DND-41 (cell line): Measurements from ENCODE around the gene PSMC3IP.
"Not testable (repeated sequence)": the region's sequence is repeated elsewhere in the genome, so short reads cannot be mapped to it uniquely, and the experiment has no call there.

ENCODE experiments used
- ATAC-seq: fragments of 200-7000 bp; cut with Tn5 transposase; 3 replicates; pipeline ENCODE4 v1.9.1; 2021; ENCODE audit warnings: low read depth; ENCODE audit not compliant: insufficient read depth
- DNase-seq: peaks from one replicate; pipeline ENCODE4 v3.0.0-alpha.2; 2020
- H2AFZ ChIP-seq: 2 replicates; pipeline ENCODE4 v1.6.0; 2012; ENCODE audit warnings: low read depth, low read length
- H3K27ac ChIP-seq: 2 replicates; pipeline ENCODE4 v1.5.1; 2012; ENCODE audit warnings: low read length, inconsistent platforms
- H3K27me3 ChIP-seq: fragments of 200-600 bp; sonication (generic); 2 replicates; pipeline ENCODE4 v1.6.0; 2012; ENCODE audit warnings: low read length, mild to moderate bottlenecking, inconsistent platforms; ENCODE audit not compliant: insufficient read depth, poor library complexity
- H3K36me3 ChIP-seq: 2 replicates; pipeline ENCODE4 v1.5.1; 2012; ENCODE audit warnings: low read length, inconsistent platforms; ENCODE audit not compliant: insufficient read depth
- H3K4me1 ChIP-seq: 2 replicates; pipeline ENCODE4 v1.5.1; 2012; ENCODE audit warnings: mild to moderate bottlenecking, low read length; ENCODE audit not compliant: insufficient read depth
- H3K4me2 ChIP-seq: 2 replicates; pipeline ENCODE4 v1.6.0; 2012; ENCODE audit warnings: mild to moderate bottlenecking, moderate library complexity, low read length, inconsistent platforms; ENCODE audit not compliant: insufficient read depth
- H3K4me3 ChIP-seq, 2 experiments: fragments of 200-600 bp in 1 of 2; shearing (Covaris generic) in 1 of 2; 2 replicates each; pipeline ENCODE4 v1.5.1; 2012 to 2016; ENCODE audit warnings: inconsistent platforms in 2 of 2, low read length in 2 of 2, mild to moderate bottlenecking in 2 of 2, low read depth in 1 of 2, moderate library complexity in 1 of 2
- H3K79me2 ChIP-seq: 2 replicates; pipeline ENCODE4 v1.6.0; 2012; ENCODE audit warnings: low read length, inconsistent platforms; ENCODE audit not compliant: insufficient read depth
- H3K9ac ChIP-seq: 2 replicates; pipeline ENCODE4 v1.6.0; 2012; ENCODE audit warnings: low read depth, mild to moderate bottlenecking, inconsistent platforms, low read length, moderate library complexity
- H3K9me3 ChIP-seq: 2 replicates; pipeline ENCODE4 v1.5.1; 2012; ENCODE audit warnings: low read length, moderate library complexity, mild to moderate bottlenecking, inconsistent platforms; ENCODE audit not compliant: insufficient read depth, severe bottlenecking
- H4K20me1 ChIP-seq: 2 replicates; pipeline ENCODE4 v1.6.0; 2012; ENCODE audit warnings: low read length; ENCODE audit not compliant: insufficient read depth
- CTCF ChIP-seq: IDR thresholded peaks from 2 replicates; pipeline ENCODE4 v1.5.1; 2012; ENCODE audit warnings: borderline replicate concordance, low read length, moderate library complexity, mild to moderate bottlenecking; ENCODE audit not compliant: poor library complexity, severe bottlenecking; ENCODE audit errors: extremely low read depth
- EZH2 ChIP-seq: IDR thresholded peaks from 3 replicates; pipeline ENCODE4 v1.6.1; 2012; ENCODE audit warnings: borderline replicate concordance, low read depth, mild to moderate bottlenecking, moderate library complexity, low read length, inconsistent platforms; ENCODE audit not compliant: severe bottlenecking

PSMC3IP gene

GRCh38 chr17:42554250-42555121, 23.0 kb downstream of the PSMC3IP start:
- H3K27ac ChIP-seq = peak overlapping the region; percentile 85
- peak overlapping the region; percentile 70 to 88 for H3K4me3 ChIP-seq
- H3K4me1 ChIP-seq = peaks cover 25% of the 10 kb centered on the region
- H3K36me3 ChIP-seq = peaks cover 7% of the 10 kb centered on the region; the same call in 1 of the 2 replicates
- TF ChIP-seq EZH2 (no peak), CTCF (peak; percentile 9)
- peak overlapping the region; percentile 83 for H3K4me2 ChIP-seq
- peak overlapping the region; percentile 88 for H2AFZ ChIP-seq
- H3K27me3 ChIP-seq = no peaks in the 10 kb centered on the region
- DNase-seq = peak; percentile 90
- no peaks in the 10 kb centered on the region for H3K9me3 ChIP-seq
- 0 out of 2 replicates have a peak, but pooled peaks cover 3% of the 10 kb centered on the region for H4K20me1 ChIP-seq
- peak overlapping the region; percentile 90 for H3K9ac ChIP-seq
- H3K79me2 ChIP-seq = peaks cover 31% of the 10 kb centered on the region
- peak; percentile 95 for ATAC-seq

GRCh38 chr17:42553866-42554249, 23.7 kb downstream of the PSMC3IP start:
- DNase-seq (peak; percentile 32), ATAC-seq (no peak; the same call in 2 of the 3 replicates)
- peaks cover 31% of the 10 kb centered on the region for H3K79me2 ChIP-seq
- H3K27ac ChIP-seq = peak overlapping the region; percentile 85
- no peaks in the 10 kb centered on the region for H3K27me3 ChIP-seq
- peak overlapping the region; percentile 70 to 88 for H3K4me3 ChIP-seq
- H4K20me1 ChIP-seq = 0 out of 2 replicates have a peak, but pooled peaks cover 3% of the 10 kb centered on the region
- H3K9ac ChIP-seq = peak overlapping the region; percentile 90
- H3K4me1 ChIP-seq = peaks cover 25% of the 10 kb centered on the region
- TF ChIP-seq CTCF = peak; percentile 43
- TF ChIP-seq EZH2 = no peak
- H3K9me3 ChIP-seq = no peaks in the 10 kb centered on the region
- H3K36me3 ChIP-seq = peaks cover 7% of the 10 kb centered on the region
- peak overlapping the region; percentile 83 for H3K4me2 ChIP-seq
- H2AFZ ChIP-seq = peak overlapping the region; percentile 88; the same call in 1 of the 2 replicates

GRCh38 chr17:42553161-42553818, 24.2 kb downstream of the PSMC3IP start:
- peak overlapping the region; percentile 83 for H3K4me2 ChIP-seq
- H3K79me2 ChIP-seq = peaks cover 31% of the 10 kb centered on the region
- H3K27ac ChIP-seq = no peak overlapping the region
- no peak overlapping the region for H2AFZ ChIP-seq
- DNase-seq (no peak), ATAC-seq (no peak)
- peaks cover 9% of the 10 kb centered on the region for H3K36me3 ChIP-seq
- peak overlapping the region; percentile 90 for H3K9ac ChIP-seq
- H3K4me3 ChIP-seq = peak overlapping the region in 1 of 2 experiments; percentile 88; a peak in 2 of 4 replicates
- TF ChIP-seq CTCF = no peak
- TF ChIP-seq EZH2 = no peak
- H4K20me1 ChIP-seq = 0 out of 2 replicates have a peak, but pooled peaks cover 3% of the 10 kb centered on the region
- H3K27me3 ChIP-seq = no peaks in the 10 kb centered on the region
- H3K4me1 ChIP-seq = peaks cover 25% of the 10 kb centered on the region
- no peaks in the 10 kb centered on the region for H3K9me3 ChIP-seq

GRCh38 chr17:42552736-42553135, 24.8 kb downstream of the PSMC3IP start, which contains the start of gene HSD17B1:
TSS of gene HSD17B1 (plus strand) at chr17:42552923. CDS start at chr17:42552934, 11 bp downstream.
- not testable (repeated sequence) for H4K20me1 ChIP-seq, H3K27me3 ChIP-seq, ATAC-seq, DNase-seq, H2AFZ ChIP-seq, H3K36me3 ChIP-seq, H3K9me3 ChIP-seq
- Histone ChIP-seq H3K79me2 (peaks cover 31% of the 10 kb centered on the region), H3K4me1 (peaks cover 25% of the 10 kb centered on the region), H3K27ac (peak within 1 kb of the TSS; percentile 85; the same call in 1 of the 2 replicates), H3K9ac (peak within 1 kb of the TSS; percentile 90), H3K4me2 (peak within 1 kb of the TSS; percentile 83), H3K4me3 (peak within 1 kb of the TSS in 1 of 2 experiments; percentile 88; a peak in 3 of 4 replicates)
